ENCODE measurements around the gene ACSL6. TPM values are rescaled to one million over a fixed set of nuclear protein-coding genes. Genes with fewer than 3 reads are reported as not detected.

Gene ACSL6
- total RNA-seq, 1 experiment from 2014 or later: 4.8 TPM

GRCh38 chr5:131943916-131944315, 67.5 kb downstream of the ACSL6 start (continued):
- TF ChIP-seq RELA (CRISPR knock-in tag; IDR thresholded peaks at IDR 0.05; ENCODE audit: borderline replicate concordance): no peak
- no peak for TF ChIP-seq IRF1 (CRISPR knock-in tag; IDR thresholded peaks at IDR 0.05)
- no peak for TF ChIP-seq ZNF121 (CRISPR knock-in tag; IDR thresholded peaks at IDR 0.05)
- no peak for TF ChIP-seq GTF2I (CRISPR knock-in tag; conservative IDR thresholded peaks at IDR 0.05)
- TF ChIP-seq IRF2 (CRISPR knock-in tag; IDR thresholded peaks at IDR 0.05; ENCODE audit: borderline replicate concordance, low read depth): no peak
- TF ChIP-seq ATF3 (CRISPR knock-in tag; conservative IDR thresholded peaks at IDR 0.05): no peak
- no peak for TF ChIP-seq JAZF1 (CRISPR knock-in tag; IDR thresholded peaks at IDR 0.05)
- TF ChIP-seq EMX1 (CRISPR knock-in tag; IDR thresholded peaks at IDR 0.05): no peak

DNA sequence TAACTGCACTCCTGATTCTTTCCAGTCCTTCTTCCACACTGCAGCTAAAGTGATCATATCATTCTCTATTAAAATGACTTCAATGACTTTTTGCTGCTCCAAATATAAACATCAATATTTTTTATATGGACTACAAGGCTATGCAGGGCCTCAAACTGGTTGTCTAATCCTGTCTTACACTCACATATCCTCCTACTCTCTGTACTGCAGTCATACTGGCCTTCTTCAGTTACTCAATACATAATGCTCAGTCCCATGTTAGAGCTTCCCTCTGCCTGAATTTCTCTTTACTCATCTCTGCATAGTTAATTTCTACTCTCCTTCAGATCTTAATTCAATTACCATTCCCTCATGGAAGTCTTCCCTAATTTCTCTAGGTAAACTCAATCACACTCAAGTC, 69.4 kb downstream of the ACSL6 start:
- Mint-ChIP-seq H3K27ac (no peak overlapping the region), H3K27me3 (ENCODE audit: low read depth) (no peaks in the 10 kb centered on the region; the same call in 1 of the 2 replicates), H3K4me1 (0 out of 2 replicates have a peak, but pooled peaks cover 2% of the 10 kb centered on the region), H3K4me3 (no peak overlapping the region), H3K36me3 (no peaks in the 10 kb centered on the region), H3K9me3 (no peaks in the 10 kb centered on the region)
- no peak for ATAC-seq
- TF ChIP-seq SP1 (CRISPR knock-in tag; conservative IDR thresholded peaks at IDR 0.05) (no peak), CBFB (CRISPR knock-in tag; IDR thresholded peaks at IDR 0.05; ENCODE audit: low read depth) (no peak), NR1H2 (CRISPR knock-in tag; IDR thresholded peaks at IDR 0.05) (no peak), ZNF263 (CRISPR knock-in tag; IDR thresholded peaks at IDR 0.05; ENCODE audit: low read depth) (no peak), OVOL2 (CRISPR knock-in tag; IDR thresholded peaks at IDR 0.05; ENCODE audit: borderline replicate concordance) (no peak)
- TF ChIP-seq, protein P1, sequence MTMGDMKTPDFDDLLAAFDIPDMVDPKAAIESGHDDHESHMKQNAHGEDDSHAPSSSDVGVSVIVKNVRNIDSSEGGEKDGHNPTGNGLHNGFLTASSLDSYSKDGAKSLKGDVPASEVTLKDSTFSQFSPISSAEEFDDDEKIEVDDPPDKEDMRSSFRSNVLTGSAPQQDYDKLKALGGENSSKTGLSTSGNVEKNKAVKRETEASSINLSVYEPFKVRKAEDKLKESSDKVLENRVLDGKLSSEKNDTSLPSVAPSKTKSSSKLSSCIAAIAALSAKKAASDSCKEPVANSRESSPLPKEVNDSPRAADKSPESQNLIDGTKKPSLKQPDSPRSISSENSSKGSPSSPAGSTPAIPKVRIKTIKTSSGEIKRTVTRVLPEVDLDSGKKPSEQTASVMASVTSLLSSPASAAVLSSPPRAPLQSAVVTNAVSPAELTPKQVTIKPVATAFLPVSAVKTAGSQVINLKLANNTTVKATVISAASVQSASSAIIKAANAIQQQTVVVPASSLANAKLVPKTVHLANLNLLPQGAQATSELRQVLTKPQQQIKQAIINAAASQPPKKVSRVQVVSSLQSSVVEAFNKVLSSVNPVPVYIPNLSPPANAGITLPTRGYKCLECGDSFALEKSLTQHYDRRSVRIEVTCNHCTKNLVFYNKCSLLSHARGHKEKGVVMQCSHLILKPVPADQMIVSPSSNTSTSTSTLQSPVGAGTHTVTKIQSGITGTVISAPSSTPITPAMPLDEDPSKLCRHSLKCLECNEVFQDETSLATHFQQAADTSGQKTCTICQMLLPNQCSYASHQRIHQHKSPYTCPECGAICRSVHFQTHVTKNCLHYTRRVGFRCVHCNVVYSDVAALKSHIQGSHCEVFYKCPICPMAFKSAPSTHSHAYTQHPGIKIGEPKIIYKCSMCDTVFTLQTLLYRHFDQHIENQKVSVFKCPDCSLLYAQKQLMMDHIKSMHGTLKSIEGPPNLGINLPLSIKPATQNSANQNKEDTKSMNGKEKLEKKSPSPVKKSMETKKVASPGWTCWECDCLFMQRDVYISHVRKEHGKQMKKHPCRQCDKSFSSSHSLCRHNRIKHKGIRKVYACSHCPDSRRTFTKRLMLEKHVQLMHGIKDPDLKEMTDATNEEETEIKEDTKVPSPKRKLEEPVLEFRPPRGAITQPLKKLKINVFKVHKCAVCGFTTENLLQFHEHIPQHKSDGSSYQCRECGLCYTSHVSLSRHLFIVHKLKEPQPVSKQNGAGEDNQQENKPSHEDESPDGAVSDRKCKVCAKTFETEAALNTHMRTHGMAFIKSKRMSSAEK (CRISPR knock-in tag; IDR thresholded peaks at IDR 0.05; ENCODE audit: borderline replicate concordance): no peak
- ChIA-PET POLR2A (no interaction called here), CTCF (no interaction called here)
- DNase-seq (ENCODE audit: low spot score): no peak

DNA sequence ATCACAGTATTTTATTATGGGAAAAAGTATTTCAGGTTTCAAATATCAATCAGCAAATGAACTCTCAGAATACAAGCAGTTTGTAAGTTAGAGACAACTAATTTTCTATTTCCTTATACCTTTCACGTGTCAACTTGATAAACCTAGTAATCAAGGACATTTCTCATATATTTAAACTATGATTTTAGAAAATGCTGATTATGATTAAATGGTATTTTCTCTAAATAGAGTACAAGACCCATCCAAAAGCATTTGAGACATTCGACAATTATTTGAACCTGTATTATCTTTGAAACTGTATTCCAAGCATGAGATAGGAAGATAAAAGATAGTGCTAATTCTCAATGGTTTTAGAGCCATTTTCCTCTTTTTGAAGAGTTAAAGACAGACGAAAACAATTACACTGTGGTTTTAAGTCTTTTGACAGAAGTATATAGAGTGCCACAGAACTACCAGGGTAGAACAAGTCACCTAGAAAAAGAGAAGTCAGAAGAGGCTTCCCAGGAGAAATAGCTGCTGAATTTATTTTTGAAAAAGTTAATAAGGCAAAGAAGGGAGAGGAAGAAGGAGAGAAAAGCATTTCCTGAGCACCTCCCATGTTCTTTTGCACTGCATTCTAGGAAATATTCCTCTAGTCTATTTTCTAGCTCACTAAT, 71.6 kb downstream of the ACSL6 start:
- H3K27ac Mint-ChIP-seq: no peak overlapping the region
- ChIA-PET POLR2A (no interaction called here), CTCF (no interaction called here)
- H3K27me3 Mint-ChIP-seq (ENCODE audit: low read depth): no peaks in the 10 kb centered on the region; the same call in 1 of the 2 replicates
- DNase-seq (ENCODE audit: low spot score) (no peak), ATAC-seq (no peak)
- no peaks in the 10 kb centered on the region for H3K9me3 Mint-ChIP-seq
- H3K4me3 Mint-ChIP-seq: no peak overlapping the region
- no peaks in the 10 kb centered on the region for H3K4me1 Mint-ChIP-seq
- H3K36me3 Mint-ChIP-seq: no peaks in the 10 kb centered on the region
- TF ChIP-seq NFE2L1 (CRISPR knock-in tag; IDR thresholded peaks at IDR 0.05) (no peak), ZNF219 (CRISPR knock-in tag; IDR thresholded peaks at IDR 0.05; ENCODE audit: borderline replicate concordance) (no peak), MYBL2 (CRISPR knock-in tag; IDR thresholded peaks at IDR 0.05) (no peak), ZNF281 (CRISPR knock-in tag; IDR thresholded peaks at IDR 0.05) (no peak), TCF7 (CRISPR knock-in tag; IDR thresholded peaks at IDR 0.05; ENCODE audit: low read depth) (no peak), FOXJ3 (CRISPR knock-in tag; IDR thresholded peaks at IDR 0.05; ENCODE audit: borderline replicate concordance) (no peak)
- TF ChIP-seq, protein P2, sequence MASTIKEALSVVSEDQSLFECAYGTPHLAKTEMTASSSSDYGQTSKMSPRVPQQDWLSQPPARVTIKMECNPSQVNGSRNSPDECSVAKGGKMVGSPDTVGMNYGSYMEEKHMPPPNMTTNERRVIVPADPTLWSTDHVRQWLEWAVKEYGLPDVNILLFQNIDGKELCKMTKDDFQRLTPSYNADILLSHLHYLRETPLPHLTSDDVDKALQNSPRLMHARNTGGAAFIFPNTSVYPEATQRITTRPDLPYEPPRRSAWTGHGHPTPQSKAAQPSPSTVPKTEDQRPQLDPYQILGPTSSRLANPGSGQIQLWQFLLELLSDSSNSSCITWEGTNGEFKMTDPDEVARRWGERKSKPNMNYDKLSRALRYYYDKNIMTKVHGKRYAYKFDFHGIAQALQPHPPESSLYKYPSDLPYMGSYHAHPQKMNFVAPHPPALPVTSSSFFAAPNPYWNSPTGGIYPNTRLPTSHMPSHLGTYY (CRISPR knock-in tag; IDR thresholded peaks at IDR 0.05): no peak
- TF ChIP-seq, protein P3, sequence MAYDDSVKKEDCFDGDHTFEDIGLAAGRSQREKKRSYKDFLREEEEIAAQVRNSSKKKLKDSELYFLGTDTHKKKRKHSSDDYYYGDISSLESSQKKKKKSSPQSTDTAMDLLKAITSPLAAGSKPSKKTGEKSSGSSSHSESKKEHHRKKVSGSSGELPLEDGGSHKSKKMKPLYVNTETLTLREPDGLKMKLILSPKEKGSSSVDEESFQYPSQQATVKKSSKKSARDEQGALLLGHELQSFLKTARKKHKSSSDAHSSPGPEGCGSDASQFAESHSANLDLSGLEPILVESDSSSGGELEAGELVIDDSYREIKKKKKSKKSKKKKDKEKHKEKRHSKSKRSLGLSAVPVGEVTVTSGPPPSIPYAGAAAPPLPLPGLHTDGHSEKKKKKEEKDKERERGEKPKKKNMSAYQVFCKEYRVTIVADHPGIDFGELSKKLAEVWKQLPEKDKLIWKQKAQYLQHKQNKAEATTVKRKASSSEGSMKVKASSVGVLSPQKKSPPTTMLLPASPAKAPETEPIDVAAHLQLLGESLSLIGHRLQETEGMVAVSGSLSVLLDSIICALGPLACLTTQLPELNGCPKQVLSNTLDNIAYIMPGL (CRISPR knock-in tag; IDR thresholded peaks at IDR 0.05): no peak
